Calu3 (cell line): ENCODE data around the gene FASTK. TPM values are rescaled to one million over a fixed set of nuclear protein-coding genes. Genes with fewer than 3 reads are reported as not detected.
"Not testable (repeated sequence)": the region's sequence is repeated elsewhere in the genome, so short reads cannot be mapped to it uniquely, and the experiment has no call there.

Source experiments
- BruUV-seq: library from RNA; stranded (reverse); fragments of 400-500 nt; replicated peaks from 2 replicates; lab custom pipeline; 2021; lab: Mats Ljungman, UMichigan
- CTCF ChIA-PET: fragments of 300-600 bp; sonication (Branson Sonifier 250); formaldehyde crosslinking; loops from one replicate; lab custom pipeline; 2022; ENCODE audit warnings: antibody characterized with exemption; lab: Charles Lee
- DNase-seq: peaks from one replicate; pipeline ENCODE4 v3.0.0; 2022
- H3K27ac Mint-ChIP-seq: one replicate; pipeline ENCODE4 v1.8.0; 2022; ENCODE audit warnings: mixed read lengths; ENCODE audit not compliant: unreplicated experiment
- H3K27me3 Mint-ChIP-seq: one replicate; pipeline ENCODE4 v1.8.0; 2022; ENCODE audit warnings: mixed read lengths; ENCODE audit not compliant: unreplicated experiment
- H3K36me3 Mint-ChIP-seq: one replicate; pipeline ENCODE4 v1.8.0; 2022; ENCODE audit warnings: mild to moderate bottlenecking, moderate library complexity, mixed read lengths; ENCODE audit not compliant: insufficient read depth, unreplicated experiment
- H3K4me1 Mint-ChIP-seq: one replicate; pipeline ENCODE4 v1.8.0; 2022; ENCODE audit warnings: mild to moderate bottlenecking, low read depth, mixed read lengths; ENCODE audit not compliant: unreplicated experiment
- H3K4me3 Mint-ChIP-seq: one replicate; pipeline ENCODE4 v1.8.0; 2022; ENCODE audit warnings: mild to moderate bottlenecking, low read depth, moderate library complexity, mixed read lengths; ENCODE audit not compliant: unreplicated experiment
- H3K9me3 Mint-ChIP-seq: one replicate; pipeline ENCODE4 v1.8.0; 2022; ENCODE audit warnings: low read depth, mixed read lengths; ENCODE audit not compliant: unreplicated experiment
- CTCF ChIP-seq: fragments of 200-600 bp; IDR thresholded peaks from one replicate; pipeline ENCODE4 v1.8.0; 2022; ENCODE audit warnings: antibody characterized with exemption; ENCODE audit not compliant: unreplicated experiment
- intact Hi-C: fragments of 100-400 bp; cut with micrococcal nuclease; formaldehyde crosslinking; loops from one replicate; pipeline ENCODE4 v1.10.0; 2022; ENCODE audit not compliant: unreplicated experiment
- total RNA-seq: library from RNA; stranded (reverse); gene quantifications from 2 replicates; pipeline ENCODE4 v1.2.3, GENCODE V29; 2022

FASTK gene
- total RNA-seq, 1 experiment from 2014 or later = 113 TPM

GRCh38 chr7:151045967-151046366 lies 34.6 kb downstream of the FASTK start:
- no peaks in the 10 kb centered on the region for H3K4me1 Mint-ChIP-seq
- H3K4me3 Mint-ChIP-seq = no peak overlapping the region
- intact Hi-C loops = no loop called here
- BruUV-seq = no TSS peak
- H3K27ac Mint-ChIP-seq = no peak overlapping the region
- H3K9me3 Mint-ChIP-seq = no peaks in the 10 kb centered on the region
- TF ChIP-seq CTCF = no peak
- H3K36me3 Mint-ChIP-seq = peaks cover 17% of the 10 kb centered on the region
- DNase-seq = no peak
- CTCF ChIA-PET = interaction anchor here (0.5 kb wide), 1 partner anchor 36 kb away, joined by 5 read pairs; no protein-coding TSS in a partner anchor
- no peaks in the 10 kb centered on the region for H3K27me3 Mint-ChIP-seq

- Mint-ChIP-seq H3K4me1 (peaks cover 2% of the 10 kb centered on the region), H3K4me3 (no peak overlapping the region), H3K27me3 (no peaks in the 10 kb centered on the region), H3K9me3 (no peaks in the 10 kb centered on the region), H3K27ac (no peak overlapping the region), H3K36me3 (peaks cover 21% of the 10 kb centered on the region)
- DNase-seq = no peak
- BruUV-seq = no TSS peak
- CTCF ChIA-PET = no interaction called here
- no peak for TF ChIP-seq CTCF
- intact Hi-C loops = no loop called here
Observed at GRCh38 chr7:151045262-151045661, 35.3 kb downstream of the FASTK start.

GRCh38 chr7:151043959-151044358 lies 36.6 kb downstream of the FASTK start:
- H3K36me3 Mint-ChIP-seq = peaks cover 33% of the 10 kb centered on the region
- TF ChIP-seq CTCF = no peak
- no TSS peak for BruUV-seq
- CTCF ChIA-PET = interaction anchor here (1.1 kb wide), 1 partner anchor 17 kb away, joined by 3 read pairs; no protein-coding TSS in a partner anchor
- no peak overlapping the region for H3K4me3 Mint-ChIP-seq
- intact Hi-C loops = no loop called here
- H3K27me3 Mint-ChIP-seq = no peaks in the 10 kb centered on the region
- no peak for DNase-seq
- no peaks in the 10 kb centered on the region for H3K9me3 Mint-ChIP-seq
- peaks cover 15% of the 10 kb centered on the region for H3K4me1 Mint-ChIP-seq
- no peak overlapping the region for H3K27ac Mint-ChIP-seq

- intact Hi-C loops, H3K27me3 Mint-ChIP-seq: not testable (repeated sequence)
- peaks cover 33% of the 10 kb centered on the region for H3K36me3 Mint-ChIP-seq
Observed at GRCh38 chr7:151043449-151043848, 37.2 kb downstream of the FASTK start.

GRCh38 chr7:151040616-151041375 lies 39.8 kb downstream of the FASTK start:
- H3K9me3 Mint-ChIP-seq = no peaks in the 10 kb centered on the region
- no peak for TF ChIP-seq CTCF
- H3K4me3 Mint-ChIP-seq = no peak overlapping the region
- H3K36me3 Mint-ChIP-seq = peaks cover 33% of the 10 kb centered on the region
- no peaks in the 10 kb centered on the region for H3K27me3 Mint-ChIP-seq
- CTCF ChIA-PET = no interaction called here
- no TSS peak for BruUV-seq
- no peak overlapping the region for H3K27ac Mint-ChIP-seq
- intact Hi-C loops = no loop called here
- DNase-seq = no peak
- H3K4me1 Mint-ChIP-seq = peaks cover 20% of the 10 kb centered on the region

More at GRCh38 chr7:151043449-151043848, 37.2 kb downstream of the FASTK start:
- DNase-seq, CTCF ChIA-PET, H3K9me3 Mint-ChIP-seq, BruUV-seq, H3K27ac Mint-ChIP-seq, H3K4me3 Mint-ChIP-seq: not testable (repeated sequence)
- peaks cover 20% of the 10 kb centered on the region for H3K4me1 Mint-ChIP-seq
